OCI-LY1 (cell line): ENCODE data around the gene MTM1.

Experiments used
- H2AFZ ChIP-seq: fragments of 200-600 bp; sonication (generic), shearing (Covaris generic); 2 replicates; pipeline ENCODE4 v1.6.0; 2014; ENCODE audit warnings: antibody characterized with exemption, mild to moderate bottlenecking, low read length
- H3F3A ChIP-seq: fragments of 200-600 bp; sonication (generic), shearing (Covaris generic); 2 replicates; pipeline ENCODE4 v1.6.0; 2014; ENCODE audit warnings: mild to moderate bottlenecking, antibody characterized with exemption, low read length, moderate library complexity; ENCODE audit not compliant: insufficient read depth
- H3K27ac ChIP-seq: fragments of 200-600 bp; sonication (generic); 2 replicates; pipeline ENCODE4 v1.5.1; 2014; ENCODE audit warnings: low read length, mixed run types, mild to moderate bottlenecking, low read depth; ENCODE audit not compliant: poor library complexity, severe bottlenecking
- H3K27me3 ChIP-seq: fragments of 200-600 bp; sonication (generic); 2 replicates; pipeline ENCODE4 v1.6.0; 2014; ENCODE audit warnings: antibody characterized with exemption, mild to moderate bottlenecking, low read length, moderate library complexity; ENCODE audit not compliant: insufficient read depth
- H3K36me3 ChIP-seq: fragments of 200-600 bp; sonication (generic); 2 replicates; pipeline ENCODE4 v1.6.1; 2014; ENCODE audit warnings: mild to moderate bottlenecking, antibody characterized with exemption, low read length, moderate library complexity, mixed read lengths; ENCODE audit not compliant: insufficient read depth
- H3K4me1 ChIP-seq: fragments of 200-600 bp; sonication (generic); 2 replicates; pipeline ENCODE4 v1.5.1; 2014; ENCODE audit warnings: mild to moderate bottlenecking, low read length, moderate library complexity; ENCODE audit not compliant: insufficient read depth, severe bottlenecking
- H3K4me2 ChIP-seq: fragments of 200-600 bp; sonication (generic), shearing (Covaris generic); 2 replicates; pipeline ENCODE4 v1.6.1; 2014; ENCODE audit warnings: low read length
- H3K4me3 ChIP-seq: fragments of 200-600 bp; sonication (generic); 2 replicates; pipeline ENCODE4 v1.5.1; 2014; ENCODE audit warnings: low read length, low read depth, mild to moderate bottlenecking, mixed read lengths; ENCODE audit not compliant: poor library complexity, severe bottlenecking
- H3K79me2 ChIP-seq: fragments of 200-600 bp; shearing (Covaris generic); 2 replicates; pipeline ENCODE4 v1.6.1; 2016; ENCODE audit warnings: mixed run types, low read length, mixed read lengths; ENCODE audit not compliant: insufficient read depth
- H3K9ac ChIP-seq: fragments of 200-600 bp; sonication (generic), shearing (Covaris generic); 2 replicates; pipeline ENCODE4 v1.6.1; 2014; ENCODE audit warnings: mild to moderate bottlenecking, low read length, mixed read lengths
- H3K9me2 ChIP-seq: fragments of 200-600 bp; sonication (generic), shearing (Covaris generic); 2 replicates; pipeline ENCODE4 v1.6.1; 2014; ENCODE audit warnings: low read depth, mild to moderate bottlenecking, low read length, mixed read lengths
- H3K9me3 ChIP-seq: fragments of 200-600 bp; shearing (Covaris generic); 2 replicates; pipeline ENCODE4 v1.6.1; 2014; ENCODE audit warnings: low read length, mixed read lengths
- H4K20me1 ChIP-seq: fragments of 200-600 bp; sonication (generic), shearing (Covaris generic); 2 replicates; pipeline ENCODE4 v1.6.0; 2016; ENCODE audit warnings: mild to moderate bottlenecking, low read length; ENCODE audit not compliant: insufficient read depth
- CTCF ChIP-seq: fragments of 200-600 bp; sonication (generic), shearing (Covaris generic); IDR thresholded peaks from 2 replicates; pipeline ENCODE4 v1.5.1; 2017; ENCODE audit warnings: mild to moderate bottlenecking, antibody characterized with exemption, low read length, moderate library complexity, mixed read lengths
- EZH2 ChIP-seq: fragments of 200-600 bp; sonication (generic), shearing (Covaris generic); IDR thresholded peaks from 2 replicates; pipeline ENCODE4 v1.8.0; 2017; ENCODE audit warnings: borderline replicate concordance, mixed run types, mild to moderate bottlenecking, antibody characterized with exemption, low read length, moderate library complexity, mixed read lengths

MTM1 gene

GRCh38 chrX:150642423-150642822, 74.0 kb downstream of the MTM1 start:
- Histone ChIP-seq H3F3A (no peaks in the 10 kb centered on the region), H3K4me2 (no peak overlapping the region), H3K9ac (no peak overlapping the region), H3K9me2 (no peaks in the 10 kb centered on the region), H2AFZ (no peak overlapping the region), H4K20me1 (no peaks in the 10 kb centered on the region), H3K4me1 (no peaks in the 10 kb centered on the region), H3K27ac (no peak overlapping the region), H3K27me3 (no peaks in the 10 kb centered on the region), H3K79me2 (no peaks in the 10 kb centered on the region), H3K9me3 (no peaks in the 10 kb centered on the region), H3K36me3 (no peaks in the 10 kb centered on the region), H3K4me3 (no peak overlapping the region)
- TF ChIP-seq EZH2 (no peak), CTCF (no peak)

GRCh38 chrX:150643271-150643670, 74.8 kb downstream of the MTM1 start:
- Histone ChIP-seq H3F3A (no peaks in the 10 kb centered on the region), H3K4me3 (no peak overlapping the region), H3K79me2 (no peaks in the 10 kb centered on the region), H3K27ac (no peak overlapping the region), H4K20me1 (no peaks in the 10 kb centered on the region), H3K4me2 (no peak overlapping the region), H3K36me3 (no peaks in the 10 kb centered on the region), H2AFZ (no peak overlapping the region), H3K9me2 (no peaks in the 10 kb centered on the region), H3K4me1 (no peaks in the 10 kb centered on the region), H3K9ac (no peak overlapping the region), H3K9me3 (no peaks in the 10 kb centered on the region), H3K27me3 (no peaks in the 10 kb centered on the region)
- TF ChIP-seq CTCF (0 out of 2 replicates have a peak, but pooled peaks have one; percentile 11), EZH2 (no peak)

GRCh38 chrX:150643958-150644357, 75.5 kb downstream of the MTM1 start:
- no peaks in the 10 kb centered on the region for H3F3A ChIP-seq
- no peak overlapping the region for H3K27ac ChIP-seq
- TF ChIP-seq CTCF (no peak), EZH2 (no peak)
- H3K36me3 ChIP-seq = no peaks in the 10 kb centered on the region
- H2AFZ ChIP-seq = no peak overlapping the region
- H3K27me3 ChIP-seq = no peaks in the 10 kb centered on the region
- H3K4me2 ChIP-seq = no peak overlapping the region
- H3K4me3 ChIP-seq = no peak overlapping the region
- H3K9me2 ChIP-seq = no peaks in the 10 kb centered on the region
- no peaks in the 10 kb centered on the region for H4K20me1 ChIP-seq
- H3K9ac ChIP-seq = no peak overlapping the region
- H3K4me1 ChIP-seq = no peaks in the 10 kb centered on the region
- H3K79me2 ChIP-seq = no peaks in the 10 kb centered on the region
- H3K9me3 ChIP-seq = no peaks in the 10 kb centered on the region
